Measurements from ENCODE around the gene FAM83C. TPM values are rescaled to one million over a fixed set of nuclear protein-coding genes. Genes with fewer than 3 reads are reported as not detected.
A peak's percentile ranks its signal among the peaks of the same experiment; 100 is the strongest.

Gene FAM83C
- total RNA-seq, 1 experiment from 2014 or later = not detected

DNA sequence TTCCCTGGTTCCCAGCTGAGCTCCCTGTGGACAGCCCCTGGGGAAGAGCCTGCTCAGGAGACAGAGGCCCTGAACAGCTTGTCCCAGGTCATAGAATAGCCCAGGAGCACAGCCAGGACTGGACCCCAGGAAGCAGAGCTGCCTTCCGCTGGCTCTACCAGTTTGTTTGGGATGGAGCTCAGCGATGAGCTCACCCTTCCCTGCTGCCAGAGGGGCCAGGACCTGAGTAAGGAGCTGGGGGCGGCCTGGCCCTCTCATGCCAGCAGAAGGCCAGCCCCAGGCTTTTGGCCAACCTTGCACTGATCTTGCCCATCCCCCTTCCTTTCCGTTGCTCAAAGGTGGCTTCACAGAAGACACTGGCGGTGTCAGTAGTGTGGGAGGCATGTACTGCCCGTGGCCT is 31.8 kb downstream of the FAM83C start:
- DNase-seq (ENCODE audit: low spot score) (no peak), ATAC-seq (no peak)
- CTCF ChIA-PET = interaction anchor here (0.6 to 1.4 kb wide), 3 partner anchors 9 to 115 kb away, joined by 3 to 7 read pairs (median 5); no protein-coding TSS in a partner anchor
- Mint-ChIP-seq H3K27ac (peak overlapping the region; percentile 70; the same call in 1 of the 2 replicates), H3K4me3 (no peak overlapping the region), H3K4me1 (peaks cover 68% of the 10 kb centered on the region), H3K27me3 (ENCODE audit: low read depth) (no peaks in the 10 kb centered on the region), H3K36me3 (no peaks in the 10 kb centered on the region; the same call in 1 of the 2 replicates), H3K9me3 (no peaks in the 10 kb centered on the region)
- TF ChIP-seq ZNF423 (CRISPR knock-in tag; IDR thresholded peaks at IDR 0.05) (peak; percentile 48), RELA (CRISPR knock-in tag; IDR thresholded peaks at IDR 0.05; ENCODE audit: borderline replicate concordance) (no peak)
- TF ChIP-seq, protein P1, sequence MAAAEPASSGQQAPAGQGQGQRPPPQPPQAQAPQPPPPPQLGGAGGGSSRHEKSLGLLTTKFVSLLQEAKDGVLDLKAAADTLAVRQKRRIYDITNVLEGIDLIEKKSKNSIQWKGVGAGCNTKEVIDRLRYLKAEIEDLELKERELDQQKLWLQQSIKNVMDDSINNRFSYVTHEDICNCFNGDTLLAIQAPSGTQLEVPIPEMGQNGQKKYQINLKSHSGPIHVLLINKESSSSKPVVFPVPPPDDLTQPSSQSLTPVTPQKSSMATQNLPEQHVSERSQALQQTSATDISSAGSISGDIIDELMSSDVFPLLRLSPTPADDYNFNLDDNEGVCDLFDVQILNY (CRISPR knock-in tag; IDR thresholded peaks at IDR 0.05) = no peak
- TF ChIP-seq, protein P2, sequence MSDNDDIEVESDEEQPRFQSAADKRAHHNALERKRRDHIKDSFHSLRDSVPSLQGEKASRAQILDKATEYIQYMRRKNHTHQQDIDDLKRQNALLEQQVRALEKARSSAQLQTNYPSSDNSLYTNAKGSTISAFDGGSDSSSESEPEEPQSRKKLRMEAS (CRISPR knock-in tag; IDR thresholded peaks at IDR 0.05) = no peak
- POLR2A ChIA-PET = interaction anchor here (0.9 to 1.6 kb wide), 2 partner anchors 11 to 35 kb away, joined by 3 to 6 read pairs; partner anchors contain the start of gene MMP24

DNA sequence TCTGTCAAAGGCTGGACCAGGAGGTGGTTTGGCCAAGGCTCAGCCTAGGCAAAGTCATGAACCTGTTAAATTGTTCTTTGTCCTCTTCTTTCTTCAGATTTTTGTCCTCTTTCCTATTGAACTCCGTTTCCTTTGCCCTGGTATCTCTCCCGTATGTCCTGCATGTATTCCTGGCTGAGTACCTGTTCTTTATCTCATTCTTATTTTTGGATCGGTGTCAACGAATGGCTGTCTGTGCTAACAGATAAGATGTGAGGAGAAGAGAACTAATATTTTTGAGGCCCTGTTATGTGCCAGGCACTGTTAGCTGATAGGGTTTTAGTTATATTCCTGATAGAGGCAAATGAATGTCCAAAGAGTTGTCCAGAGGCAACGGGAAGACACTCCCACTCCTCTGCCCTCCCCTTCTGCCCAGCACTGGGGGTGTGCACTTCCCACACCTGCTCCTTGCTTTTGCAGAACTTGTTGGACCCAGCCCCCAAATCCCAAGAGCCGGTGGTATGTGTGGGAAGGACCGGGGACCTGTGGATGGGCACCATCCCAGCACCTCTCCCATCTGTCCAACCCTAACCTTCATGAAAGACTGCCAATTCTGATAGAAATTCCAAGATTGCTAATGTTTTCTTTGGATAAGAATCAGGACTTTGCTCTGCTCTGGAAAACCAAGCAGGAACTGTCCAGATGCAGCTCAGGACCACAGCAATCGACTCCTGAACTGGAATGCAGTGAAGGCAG is 34.9 kb downstream of the FAM83C start:
- no peaks in the 10 kb centered on the region for H3K27me3 Mint-ChIP-seq (ENCODE audit: low read depth)
- no peaks in the 10 kb centered on the region; the same call in none of the 2 replicates for H3K36me3 Mint-ChIP-seq
- no peak for TF ChIP-seq FOXP1 (CRISPR knock-in tag; IDR thresholded peaks at IDR 0.05; ENCODE audit: borderline replicate concordance)
- no peak for TF ChIP-seq NFYB (CRISPR knock-in tag; conservative IDR thresholded peaks at IDR 0.05; ENCODE audit: low read depth)
- TF ChIP-seq, protein P3, sequence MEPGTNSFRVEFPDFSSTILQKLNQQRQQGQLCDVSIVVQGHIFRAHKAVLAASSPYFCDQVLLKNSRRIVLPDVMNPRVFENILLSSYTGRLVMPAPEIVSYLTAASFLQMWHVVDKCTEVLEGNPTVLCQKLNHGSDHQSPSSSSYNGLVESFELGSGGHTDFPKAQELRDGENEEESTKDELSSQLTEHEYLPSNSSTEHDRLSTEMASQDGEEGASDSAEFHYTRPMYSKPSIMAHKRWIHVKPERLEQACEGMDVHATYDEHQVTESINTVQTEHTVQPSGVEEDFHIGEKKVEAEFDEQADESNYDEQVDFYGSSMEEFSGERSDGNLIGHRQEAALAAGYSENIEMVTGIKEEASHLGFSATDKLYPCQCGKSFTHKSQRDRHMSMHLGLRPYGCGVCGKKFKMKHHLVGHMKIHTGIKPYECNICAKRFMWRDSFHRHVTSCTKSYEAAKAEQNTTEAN (CRISPR knock-in tag; IDR thresholded peaks at IDR 0.05) = no peak
- TF ChIP-seq, protein P4, sequence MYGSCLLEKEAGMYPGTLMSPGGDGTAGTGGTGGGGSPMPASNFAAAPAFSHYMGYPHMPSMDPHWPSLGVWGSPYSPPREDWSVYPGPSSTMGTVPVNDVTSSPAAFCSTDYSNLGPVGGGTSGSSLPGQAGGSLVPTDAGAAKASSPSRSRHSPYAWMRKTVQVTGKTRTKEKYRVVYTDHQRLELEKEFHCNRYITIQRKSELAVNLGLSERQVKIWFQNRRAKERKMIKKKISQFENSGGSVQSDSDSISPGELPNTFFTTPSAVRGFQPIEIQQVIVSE (CRISPR knock-in tag; IDR thresholded peaks at IDR 0.05; ENCODE audit: borderline replicate concordance) = no peak
- TF ChIP-seq, protein P5, sequence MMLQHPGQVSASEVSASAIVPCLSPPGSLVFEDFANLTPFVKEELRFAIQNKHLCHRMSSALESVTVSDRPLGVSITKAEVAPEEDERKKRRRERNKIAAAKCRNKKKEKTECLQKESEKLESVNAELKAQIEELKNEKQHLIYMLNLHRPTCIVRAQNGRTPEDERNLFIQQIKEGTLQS (CRISPR knock-in tag; conservative IDR thresholded peaks at IDR 0.05) = no peak
- TF ChIP-seq ETV6 (CRISPR knock-in tag; IDR thresholded peaks at IDR 0.05) = no peak
- TF ChIP-seq, protein P6, sequence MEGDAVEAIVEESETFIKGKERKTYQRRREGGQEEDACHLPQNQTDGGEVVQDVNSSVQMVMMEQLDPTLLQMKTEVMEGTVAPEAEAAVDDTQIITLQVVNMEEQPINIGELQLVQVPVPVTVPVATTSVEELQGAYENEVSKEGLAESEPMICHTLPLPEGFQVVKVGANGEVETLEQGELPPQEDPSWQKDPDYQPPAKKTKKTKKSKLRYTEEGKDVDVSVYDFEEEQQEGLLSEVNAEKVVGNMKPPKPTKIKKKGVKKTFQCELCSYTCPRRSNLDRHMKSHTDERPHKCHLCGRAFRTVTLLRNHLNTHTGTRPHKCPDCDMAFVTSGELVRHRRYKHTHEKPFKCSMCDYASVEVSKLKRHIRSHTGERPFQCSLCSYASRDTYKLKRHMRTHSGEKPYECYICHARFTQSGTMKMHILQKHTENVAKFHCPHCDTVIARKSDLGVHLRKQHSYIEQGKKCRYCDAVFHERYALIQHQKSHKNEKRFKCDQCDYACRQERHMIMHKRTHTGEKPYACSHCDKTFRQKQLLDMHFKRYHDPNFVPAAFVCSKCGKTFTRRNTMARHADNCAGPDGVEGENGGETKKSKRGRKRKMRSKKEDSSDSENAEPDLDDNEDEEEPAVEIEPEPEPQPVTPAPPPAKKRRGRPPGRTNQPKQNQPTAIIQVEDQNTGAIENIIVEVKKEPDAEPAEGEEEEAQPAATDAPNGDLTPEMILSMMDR (IDR thresholded peaks at IDR 0.05) = no peak
- no peak for TF ChIP-seq ZNF121 (CRISPR knock-in tag; IDR thresholded peaks at IDR 0.05)
- no peak for TF ChIP-seq ZBTB21 (CRISPR knock-in tag; IDR thresholded peaks at IDR 0.05; ENCODE audit: borderline replicate concordance)
- TF ChIP-seq, protein P7, sequence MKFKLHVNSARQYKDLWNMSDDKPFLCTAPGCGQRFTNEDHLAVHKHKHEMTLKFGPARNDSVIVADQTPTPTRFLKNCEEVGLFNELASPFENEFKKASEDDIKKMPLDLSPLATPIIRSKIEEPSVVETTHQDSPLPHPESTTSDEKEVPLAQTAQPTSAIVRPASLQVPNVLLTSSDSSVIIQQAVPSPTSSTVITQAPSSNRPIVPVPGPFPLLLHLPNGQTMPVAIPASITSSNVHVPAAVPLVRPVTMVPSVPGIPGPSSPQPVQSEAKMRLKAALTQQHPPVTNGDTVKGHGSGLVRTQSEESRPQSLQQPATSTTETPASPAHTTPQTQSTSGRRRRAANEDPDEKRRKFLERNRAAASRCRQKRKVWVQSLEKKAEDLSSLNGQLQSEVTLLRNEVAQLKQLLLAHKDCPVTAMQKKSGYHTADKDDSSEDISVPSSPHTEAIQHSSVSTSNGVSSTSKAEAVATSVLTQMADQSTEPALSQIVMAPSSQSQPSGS (CRISPR knock-in tag; IDR thresholded peaks at IDR 0.05; ENCODE audit: borderline replicate concordance, low read depth) = no peak
- TF ChIP-seq, protein P8, sequence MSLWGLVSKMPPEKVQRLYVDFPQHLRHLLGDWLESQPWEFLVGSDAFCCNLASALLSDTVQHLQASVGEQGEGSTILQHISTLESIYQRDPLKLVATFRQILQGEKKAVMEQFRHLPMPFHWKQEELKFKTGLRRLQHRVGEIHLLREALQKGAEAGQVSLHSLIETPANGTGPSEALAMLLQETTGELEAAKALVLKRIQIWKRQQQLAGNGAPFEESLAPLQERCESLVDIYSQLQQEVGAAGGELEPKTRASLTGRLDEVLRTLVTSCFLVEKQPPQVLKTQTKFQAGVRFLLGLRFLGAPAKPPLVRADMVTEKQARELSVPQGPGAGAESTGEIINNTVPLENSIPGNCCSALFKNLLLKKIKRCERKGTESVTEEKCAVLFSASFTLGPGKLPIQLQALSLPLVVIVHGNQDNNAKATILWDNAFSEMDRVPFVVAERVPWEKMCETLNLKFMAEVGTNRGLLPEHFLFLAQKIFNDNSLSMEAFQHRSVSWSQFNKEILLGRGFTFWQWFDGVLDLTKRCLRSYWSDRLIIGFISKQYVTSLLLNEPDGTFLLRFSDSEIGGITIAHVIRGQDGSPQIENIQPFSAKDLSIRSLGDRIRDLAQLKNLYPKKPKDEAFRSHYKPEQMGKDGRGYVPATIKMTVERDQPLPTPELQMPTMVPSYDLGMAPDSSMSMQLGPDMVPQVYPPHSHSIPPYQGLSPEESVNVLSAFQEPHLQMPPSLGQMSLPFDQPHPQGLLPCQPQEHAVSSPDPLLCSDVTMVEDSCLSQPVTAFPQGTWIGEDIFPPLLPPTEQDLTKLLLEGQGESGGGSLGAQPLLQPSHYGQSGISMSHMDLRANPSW (CRISPR knock-in tag; conservative IDR thresholded peaks at IDR 0.05; ENCODE audit: low read depth) = no peak
- TF ChIP-seq, protein P9, sequence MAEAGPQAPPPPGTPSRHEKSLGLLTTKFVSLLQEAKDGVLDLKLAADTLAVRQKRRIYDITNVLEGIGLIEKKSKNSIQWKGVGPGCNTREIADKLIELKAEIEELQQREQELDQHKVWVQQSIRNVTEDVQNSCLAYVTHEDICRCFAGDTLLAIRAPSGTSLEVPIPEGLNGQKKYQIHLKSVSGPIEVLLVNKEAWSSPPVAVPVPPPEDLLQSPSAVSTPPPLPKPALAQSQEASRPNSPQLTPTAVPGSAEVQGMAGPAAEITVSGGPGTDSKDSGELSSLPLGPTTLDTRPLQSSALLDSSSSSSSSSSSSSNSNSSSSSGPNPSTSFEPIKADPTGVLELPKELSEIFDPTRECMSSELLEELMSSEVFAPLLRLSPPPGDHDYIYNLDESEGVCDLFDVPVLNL (CRISPR knock-in tag; IDR thresholded peaks at IDR 0.05; ENCODE audit: borderline replicate concordance, low read depth) = no peak
- TF ChIP-seq, protein P10, sequence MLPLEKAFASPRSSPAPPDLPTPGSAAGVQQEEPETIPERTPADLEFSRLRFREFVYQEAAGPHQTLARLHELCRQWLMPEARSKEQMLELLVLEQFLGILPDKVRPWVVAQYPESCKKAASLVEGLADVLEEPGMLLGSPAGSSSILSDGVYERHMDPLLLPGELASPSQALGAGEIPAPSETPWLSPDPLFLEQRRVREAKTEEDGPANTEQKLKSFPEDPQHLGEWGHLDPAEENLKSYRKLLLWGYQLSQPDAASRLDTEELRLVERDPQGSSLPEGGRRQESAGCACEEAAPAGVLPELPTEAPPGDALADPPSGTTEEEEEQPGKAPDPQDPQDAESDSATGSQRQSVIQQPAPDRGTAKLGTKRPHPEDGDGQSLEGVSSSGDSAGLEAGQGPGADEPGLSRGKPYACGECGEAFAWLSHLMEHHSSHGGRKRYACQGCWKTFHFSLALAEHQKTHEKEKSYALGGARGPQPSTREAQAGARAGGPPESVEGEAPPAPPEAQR (CRISPR knock-in tag; IDR thresholded peaks at IDR 0.05) = no peak
- no peak for TF ChIP-seq TCF7 (CRISPR knock-in tag; IDR thresholded peaks at IDR 0.05; ENCODE audit: low read depth)
- no peak for TF ChIP-seq SMAD3 (CRISPR knock-in tag; IDR thresholded peaks at IDR 0.05; ENCODE audit: borderline replicate concordance)
- H3K9me3 Mint-ChIP-seq = no peaks in the 10 kb centered on the region
- no peak overlapping the region; the same call in 1 of the 2 replicates for H3K27ac Mint-ChIP-seq
- ATAC-seq (no peak), DNase-seq (ENCODE audit: low spot score) (no peak)
- ChIA-PET CTCF (no interaction called here), POLR2A (no interaction called here)
- peaks cover 47% of the 10 kb centered on the region for H3K4me1 Mint-ChIP-seq
- H3K4me3 Mint-ChIP-seq = no peak overlapping the region
